IPS DF 6.9 (cell line): Measurements from ENCODE around the gene FHL2.
A peak's percentile ranks its signal among the peaks of the same experiment; 100 is the strongest.

Source experiments
- DNase-seq: peaks from one replicate; pipeline ENCODE4 v3.0.0-alpha.2; 2013; ENCODE audit warnings: low read depth, low spot score
- H3K27ac ChIP-seq: one replicate; pipeline ENCODE4 v1.5.1; 2013; ENCODE audit warnings: low read length, control low read depth
- H3K27me3 ChIP-seq: 2 replicates; pipeline ENCODE4 v1.6.1; 2013; ENCODE audit warnings: mild to moderate bottlenecking, low read length; ENCODE audit not compliant: control insufficient read depth, insufficient read depth
- H3K36me3 ChIP-seq: 2 replicates; pipeline ENCODE4 v1.6.1; 2013; ENCODE audit warnings: low read length; ENCODE audit not compliant: control insufficient read depth, insufficient read depth
- H3K4me1 ChIP-seq: 2 replicates; pipeline ENCODE4 v1.6.1; 2013; ENCODE audit warnings: low read length; ENCODE audit not compliant: control insufficient read depth, insufficient read depth
- H3K4me3 ChIP-seq: 2 replicates; pipeline ENCODE4 v1.5.1; 2013; ENCODE audit warnings: mild to moderate bottlenecking, low read length
- H3K9me3 ChIP-seq: 2 replicates; pipeline ENCODE4 v1.6.1; 2013; ENCODE audit warnings: low read length, inconsistent platforms; ENCODE audit not compliant: control insufficient read depth, insufficient read depth
- WGBS: extraction: QIAGEN DNeasy Blood & Tissue Kit; methylation state at CpG from one replicate; pipeline ENCODE4 v1.1.7; 2013; ENCODE audit warnings: mixed read lengths, missing lambda C conversion rate; ENCODE audit not compliant: insufficient read length, insufficient coverage; 5-methylcytosine and 5-hydroxymethylcytosine counted together

The FHL2 gene

DNA sequence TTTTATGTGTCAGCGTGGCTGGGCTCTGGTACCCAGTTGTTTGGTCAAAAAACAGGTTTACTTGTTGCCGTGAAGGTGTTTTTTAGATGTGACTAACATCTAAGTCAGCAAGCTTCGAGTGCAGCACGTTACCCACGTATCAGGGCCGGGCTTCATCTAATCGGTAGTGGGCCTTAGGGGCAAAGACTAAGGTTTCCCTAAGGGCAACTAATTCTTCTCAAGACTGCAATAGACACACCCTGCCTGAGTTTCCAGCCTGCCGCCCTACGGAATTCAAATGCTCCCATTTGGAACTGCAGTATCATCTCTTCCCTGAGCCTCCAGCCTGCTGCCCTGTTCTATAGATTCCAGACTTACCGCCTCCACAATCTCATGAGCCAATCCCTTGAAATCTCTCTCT is 27.7 kb downstream of the FHL2 start:
- Histone ChIP-seq H3K27ac (no peak overlapping the region), H3K4me1 (no peaks in the 10 kb centered on the region)

DNA sequence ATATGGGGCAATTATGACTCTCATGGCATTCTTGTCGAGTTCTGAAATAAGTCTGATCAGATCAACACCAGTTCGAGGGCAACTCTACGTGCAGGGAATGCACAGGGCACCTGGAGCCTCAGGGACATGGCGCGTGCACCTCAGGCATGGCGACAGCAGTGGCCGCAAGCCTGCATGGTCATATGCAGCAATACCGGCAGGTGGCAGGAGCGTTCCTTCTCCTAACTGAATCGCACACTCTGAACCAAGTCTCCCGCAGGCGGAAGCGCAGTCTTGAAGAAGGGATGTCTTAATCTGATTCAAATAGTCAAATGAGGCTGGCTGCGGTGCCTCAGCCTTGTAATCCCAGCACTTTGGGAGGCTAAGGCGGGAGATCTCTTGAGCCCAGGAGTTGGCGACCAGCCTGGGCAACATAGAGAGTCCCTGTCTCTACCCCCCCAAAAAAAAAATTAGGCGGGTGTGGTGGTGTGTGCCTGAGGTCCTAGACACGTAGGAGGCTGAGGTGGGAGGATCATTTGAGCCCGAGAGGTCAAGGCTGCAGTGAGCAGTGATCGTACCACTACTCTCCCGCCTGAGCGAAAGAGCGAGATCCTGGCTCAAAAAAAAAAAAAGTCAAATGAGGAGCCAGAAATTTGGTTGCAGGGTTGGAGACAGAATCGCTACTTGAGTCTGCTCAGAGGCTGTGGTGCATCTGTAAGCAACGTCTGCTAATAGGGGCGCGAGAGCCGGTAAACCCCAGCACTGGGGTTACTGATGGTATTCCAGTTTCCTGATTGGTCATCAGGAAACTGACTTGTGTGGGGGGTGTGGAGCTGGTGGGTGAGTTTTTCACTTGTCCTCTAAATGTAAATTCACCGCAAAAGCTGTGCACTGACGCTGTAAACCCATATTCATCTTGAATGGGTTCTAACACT is 28.8 kb downstream of the FHL2 start:
- peaks cover 10% of the 10 kb centered on the region; the same call in 1 of the 2 replicates for H3K36me3 ChIP-seq
- no peaks in the 10 kb centered on the region for H3K4me1 ChIP-seq
- H3K9me3 ChIP-seq: no peaks in the 10 kb centered on the region
- no CpG with 5 or more reads among the region's 30 CpGs for WGBS
- H3K27ac ChIP-seq: no peak overlapping the region
- H3K4me3 ChIP-seq: no peak overlapping the region
- H3K27me3 ChIP-seq: no peaks in the 10 kb centered on the region
- DNase-seq: peak; percentile 79

More for the DNA sequence above, 27.7 kb downstream of the FHL2 start:
- DNase-seq: no peak
- no peaks in the 10 kb centered on the region for H3K27me3 ChIP-seq
- no CpG with 5 or more reads among the region's 10 CpGs for WGBS
- peaks cover 9% of the 10 kb centered on the region; the same call in 1 of the 2 replicates for H3K36me3 ChIP-seq
- H3K9me3 ChIP-seq: no peaks in the 10 kb centered on the region
- no peak overlapping the region for H3K4me3 ChIP-seq

DNA sequence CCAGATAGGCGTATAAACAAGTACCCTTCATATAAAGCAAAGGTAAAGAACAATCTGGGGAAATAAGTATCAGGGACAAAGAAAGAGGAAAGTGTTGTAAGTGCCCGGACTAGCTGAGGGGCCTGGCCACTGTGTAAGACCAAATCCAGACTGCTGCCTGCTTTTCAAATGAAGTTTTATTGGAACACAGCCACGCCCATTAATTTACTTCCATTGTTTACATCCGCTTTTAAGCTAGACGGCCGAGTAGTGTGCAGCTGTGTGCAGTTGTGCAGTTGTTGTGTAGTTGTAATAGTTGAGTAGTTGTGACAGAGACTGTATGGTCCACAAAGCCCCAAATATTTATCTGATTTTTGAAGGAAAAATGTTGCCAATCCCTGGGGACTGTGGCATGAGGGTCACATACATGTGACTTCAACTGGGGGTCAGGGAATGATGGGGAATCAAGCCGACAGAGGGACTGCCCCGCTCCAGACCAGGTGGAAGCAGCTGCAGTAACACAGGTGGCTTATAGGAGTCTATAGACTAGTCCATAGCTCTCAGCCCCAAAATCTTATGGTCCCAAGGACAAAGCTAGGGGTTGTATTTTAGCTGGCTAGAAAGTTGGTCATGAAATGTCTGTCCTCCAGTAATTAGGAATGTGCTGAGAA is 30.0 kb downstream of the FHL2 start:
- Histone ChIP-seq H3K4me3 (no peak overlapping the region), H3K27me3 (no peaks in the 10 kb centered on the region), H3K9me3 (no peaks in the 10 kb centered on the region), H3K27ac (no peak overlapping the region), H3K36me3 (peaks cover 10% of the 10 kb centered on the region; the same call in 1 of the 2 replicates), H3K4me1 (no peaks in the 10 kb centered on the region)
- DNase-seq: no peak
- no CpG with 5 or more reads among the region's 8 CpGs for WGBS

DNA sequence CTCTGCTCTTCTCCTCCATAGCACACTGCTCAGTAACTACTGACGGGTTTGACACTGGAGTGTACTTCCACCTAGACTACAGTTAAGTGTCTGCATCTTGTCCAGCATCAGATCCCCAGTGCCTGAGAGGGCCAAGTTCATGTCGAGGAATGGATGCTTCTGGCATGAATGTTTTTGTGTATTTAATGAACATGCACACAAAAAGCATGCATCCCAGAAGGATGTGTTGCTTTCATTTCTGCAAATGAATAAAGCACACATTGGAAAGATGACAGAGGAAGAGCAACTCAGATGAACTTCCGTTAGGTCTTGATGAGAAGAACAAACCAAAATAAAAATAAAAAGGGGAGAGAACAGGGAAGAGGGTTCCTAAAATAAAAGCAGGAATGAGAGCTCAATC is 33.6 kb downstream of the FHL2 start:
- H3K4me3 ChIP-seq: no peak overlapping the region
- no peak overlapping the region for H3K27ac ChIP-seq
- no CpG with 5 or more reads among the region's 3 CpGs for WGBS
- no peaks in the 10 kb centered on the region for H3K27me3 ChIP-seq
- H3K4me1 ChIP-seq: no peaks in the 10 kb centered on the region
- H3K36me3 ChIP-seq: peaks cover 7% of the 10 kb centered on the region; the same call in 1 of the 2 replicates
- H3K9me3 ChIP-seq: no peaks in the 10 kb centered on the region
- DNase-seq: no peak

DNA sequence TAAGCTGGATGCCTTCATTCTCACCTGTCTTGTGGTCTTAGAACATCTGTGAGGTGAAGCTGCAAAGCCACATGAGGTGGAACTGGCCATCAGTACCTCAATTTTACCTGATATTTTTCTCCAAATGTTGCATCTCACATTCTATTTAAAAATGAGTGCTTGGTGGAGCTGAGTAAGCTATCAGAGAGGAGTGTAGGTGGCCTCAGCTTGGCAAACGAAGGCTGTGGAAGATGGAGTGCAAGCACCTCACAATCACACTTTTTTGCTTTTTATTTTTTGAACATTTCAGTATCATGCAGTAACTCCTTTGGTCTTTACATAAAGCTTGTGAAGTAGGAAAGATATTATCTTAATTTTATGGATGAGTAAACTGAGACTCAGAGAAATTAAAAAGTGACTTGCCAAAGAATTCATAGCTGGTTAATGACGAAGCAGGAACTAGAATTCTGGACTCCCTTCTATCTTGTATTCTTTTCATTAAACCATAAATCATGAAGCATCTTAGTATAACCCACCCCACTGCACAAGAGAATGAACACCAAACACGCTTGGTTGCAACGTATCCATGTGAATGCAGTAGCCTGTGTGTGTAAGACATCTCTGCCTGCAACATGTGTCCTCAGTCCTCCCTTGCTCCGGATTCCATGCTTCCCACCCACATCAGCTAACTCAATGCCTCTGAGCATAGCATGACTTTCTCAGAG is 34.3 kb downstream of the FHL2 start:
- Histone ChIP-seq H3K4me1 (no peaks in the 10 kb centered on the region), H3K27ac (no peak overlapping the region), H3K4me3 (no peak overlapping the region), H3K36me3 (peaks cover 7% of the 10 kb centered on the region; the same call in 1 of the 2 replicates), H3K9me3 (no peaks in the 10 kb centered on the region), H3K27me3 (no peaks in the 10 kb centered on the region)
- WGBS: no CpG with 5 or more reads among the region's 5 CpGs
- no peak for DNase-seq

DNA sequence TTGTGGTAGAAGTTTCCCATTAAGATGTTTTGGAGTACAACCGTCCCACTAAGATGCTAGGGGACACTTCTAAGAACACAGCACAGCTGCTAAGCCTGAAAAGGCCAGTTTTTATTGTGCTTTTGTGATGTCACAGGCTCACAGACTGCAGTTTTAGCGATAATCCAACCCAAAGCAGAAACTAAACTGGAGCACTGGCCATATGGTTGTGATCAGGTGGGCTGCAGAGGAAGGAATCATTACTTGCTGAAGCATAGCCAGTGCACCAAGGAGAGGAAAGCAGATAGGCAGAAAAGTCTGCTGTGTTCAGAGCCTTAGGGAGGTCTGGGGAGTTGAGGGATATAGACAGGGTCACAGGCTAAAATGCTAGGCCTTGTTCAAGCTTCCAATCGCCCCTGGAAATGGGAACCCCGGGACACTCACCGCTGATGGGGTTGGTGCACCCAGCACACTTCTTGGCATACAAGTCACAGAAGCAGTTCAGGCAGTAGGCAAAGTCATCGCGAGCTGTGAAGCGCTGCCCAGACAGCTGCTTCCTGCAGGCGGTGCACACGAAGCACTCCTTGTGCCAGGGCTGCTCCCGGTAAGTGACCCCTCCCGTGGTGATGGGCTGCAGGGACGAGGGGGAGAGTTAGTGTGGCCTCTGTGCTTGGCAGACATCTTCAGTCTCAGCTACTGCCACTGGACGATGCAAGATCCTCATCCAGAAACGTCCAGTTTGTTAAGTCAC is 35.8 kb downstream of the FHL2 start:
- no peak overlapping the region for H3K4me3 ChIP-seq
- no peak overlapping the region for H3K27ac ChIP-seq
- no peaks in the 10 kb centered on the region for H3K27me3 ChIP-seq
- peaks cover 7% of the 10 kb centered on the region; the same call in 1 of the 2 replicates for H3K36me3 ChIP-seq
- H3K4me1 ChIP-seq: no peaks in the 10 kb centered on the region
- H3K9me3 ChIP-seq: no peaks in the 10 kb centered on the region
- DNase-seq: no peak
- WGBS: no CpG with 5 or more reads among the region's 15 CpGs

DNA sequence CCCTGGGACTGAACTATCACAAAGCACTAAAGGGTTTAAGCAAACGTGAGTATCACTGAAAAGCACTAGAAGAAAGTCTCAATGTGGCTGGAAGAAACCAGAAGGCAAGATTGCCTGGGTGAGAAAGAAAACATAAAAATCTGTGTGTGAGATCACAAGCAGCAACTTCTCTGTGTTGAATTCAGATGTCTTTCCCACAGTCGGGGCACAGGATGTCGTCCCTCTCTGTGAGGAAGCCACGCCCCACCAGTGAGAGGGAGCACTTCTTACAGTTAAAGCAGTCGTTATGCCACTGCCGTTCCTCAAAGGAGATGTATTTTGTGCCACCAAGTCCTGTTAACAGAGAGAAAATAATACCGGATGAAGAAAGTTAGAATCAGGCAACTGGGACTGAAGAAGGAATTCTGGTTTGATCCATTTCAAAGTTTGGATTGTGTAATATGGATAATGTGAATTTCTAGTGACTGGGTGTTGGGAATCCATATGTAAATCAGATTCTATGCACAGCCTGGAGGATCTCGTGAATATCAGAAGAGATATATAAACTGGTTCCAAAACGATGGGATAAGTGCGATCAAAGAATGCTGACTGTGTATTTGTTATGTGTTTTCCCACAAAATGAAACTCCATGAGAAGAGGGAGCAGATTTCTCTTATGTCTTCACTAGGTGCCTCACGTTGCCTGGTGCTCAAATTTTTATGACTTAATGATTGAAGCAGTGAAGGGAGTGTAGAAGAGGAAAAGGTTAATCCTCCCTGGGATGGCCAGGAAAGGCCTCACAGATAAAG is 37.6 kb downstream of the FHL2 start:
- H3K4me1 ChIP-seq: no peaks in the 10 kb centered on the region
- H3K27ac ChIP-seq: no peak overlapping the region
- no peaks in the 10 kb centered on the region for H3K9me3 ChIP-seq
- DNase-seq: no peak
- peaks cover 2% of the 10 kb centered on the region; the same call in 1 of the 2 replicates for H3K36me3 ChIP-seq
- no CpG with 5 or more reads among the region's 11 CpGs for WGBS
- no peak overlapping the region for H3K4me3 ChIP-seq
- no peaks in the 10 kb centered on the region for H3K27me3 ChIP-seq

DNA sequence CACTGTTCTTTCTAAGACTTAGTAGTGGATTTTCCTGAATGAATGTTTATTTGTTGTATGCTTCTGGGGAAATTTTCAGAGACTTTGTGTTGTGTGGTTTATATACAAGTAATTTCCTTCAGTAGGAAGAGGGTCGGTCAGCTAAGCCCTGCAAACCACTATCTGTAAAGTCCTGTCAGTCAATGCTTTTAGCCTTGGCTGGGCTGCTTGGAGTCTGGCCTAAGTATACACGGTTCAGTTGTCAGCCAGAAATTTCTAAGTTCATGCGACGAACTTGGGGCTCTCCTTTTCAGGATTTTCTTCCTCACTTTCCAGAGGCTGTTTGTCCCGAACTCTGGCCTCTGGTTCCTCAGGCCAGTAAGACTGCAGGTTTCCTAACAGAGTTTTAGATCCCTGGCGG is 40.3 kb downstream of the FHL2 start:
- Histone ChIP-seq H3K27ac (no peak overlapping the region), H3K4me3 (no peak overlapping the region), H3K4me1 (no peaks in the 10 kb centered on the region), H3K27me3 (no peaks in the 10 kb centered on the region), H3K36me3 (no peaks in the 10 kb centered on the region; the same call in 1 of the 2 replicates), H3K9me3 (no peaks in the 10 kb centered on the region)
- no CpG with 5 or more reads among the region's 6 CpGs for WGBS
- no peak for DNase-seq

DNA sequence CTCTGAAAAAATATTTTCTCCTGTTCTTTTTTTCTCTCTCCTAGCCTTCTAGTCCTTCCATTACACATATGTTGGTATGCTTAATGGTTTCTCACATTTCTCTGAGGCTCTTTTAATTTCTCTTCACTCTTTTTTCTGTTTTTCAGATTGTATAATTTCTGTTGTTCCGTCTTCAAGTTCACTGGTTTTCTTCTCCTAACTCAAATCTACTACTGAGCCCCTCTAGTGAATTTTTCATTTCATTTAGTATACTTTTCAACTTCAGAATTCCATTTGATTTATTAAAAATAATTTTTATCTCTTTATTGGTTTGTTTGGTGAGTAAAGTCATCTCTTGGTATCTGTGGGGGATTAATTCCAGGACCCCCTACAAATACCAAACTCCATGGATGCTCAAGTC is 41.7 kb downstream of the FHL2 start:
- no peak overlapping the region for H3K27ac ChIP-seq
- H3K4me1 ChIP-seq: no peaks in the 10 kb centered on the region
- no peaks in the 10 kb centered on the region for H3K9me3 ChIP-seq
- no peak overlapping the region for H3K4me3 ChIP-seq
- no peak for DNase-seq
- H3K27me3 ChIP-seq: no peaks in the 10 kb centered on the region
- WGBS: no CpG with 5 or more reads among the region's 1 CpG
- no peaks in the 10 kb centered on the region; the same call in 1 of the 2 replicates for H3K36me3 ChIP-seq
